CD4-positive, alpha-beta T cell treated with Interferon alpha-2 for 1 hour (primary cell): Measurements from ENCODE around the gene KLF1.
A peak's percentile ranks its signal among the peaks of the same experiment; 100 is the strongest.
"Not testable (repeated sequence)": the region's sequence is repeated elsewhere in the genome, so short reads cannot be mapped to it uniquely, and the experiment has no call there.

Experiments
- DNase-seq, 2 donors: peaks; one replicate each; pipeline ENCODE4 v3.0.0-alpha.2; 2020 to 2022

The KLF1 gene

DNA sequence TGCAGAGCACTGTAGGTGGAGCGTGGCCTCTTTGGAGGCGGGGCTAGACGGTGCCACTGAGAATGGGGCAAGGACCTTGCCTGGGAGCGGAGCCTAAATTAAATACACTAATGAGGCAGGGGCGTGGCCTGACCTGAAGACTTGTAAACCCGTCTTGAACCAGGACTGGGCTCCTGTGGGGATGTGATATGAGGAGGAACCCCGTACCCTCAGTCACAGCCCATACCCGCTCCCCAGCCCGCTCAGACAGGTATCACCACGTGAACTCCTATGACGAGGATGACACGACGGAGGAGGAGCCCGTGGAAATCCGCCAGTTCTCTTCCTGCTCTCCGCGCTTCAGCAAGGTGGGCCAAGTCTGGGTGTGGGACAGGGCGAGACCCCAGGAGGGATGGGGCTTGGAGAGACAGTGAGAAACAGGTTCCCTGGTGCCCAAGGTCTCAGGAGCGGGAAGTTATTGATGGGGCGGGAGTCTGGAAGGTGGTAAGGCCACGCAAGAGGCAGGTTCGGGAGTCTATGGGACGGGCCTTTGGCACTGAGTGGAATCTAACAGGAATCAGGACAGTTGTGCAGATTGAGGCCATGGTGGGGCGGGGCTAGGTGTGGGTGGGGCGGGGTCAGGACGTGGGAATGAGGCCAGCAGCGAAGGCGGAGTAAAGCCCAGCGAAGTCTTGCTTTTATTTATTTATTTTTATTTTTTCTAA is 20.4 kb downstream of the KLF1 start:
- DNase-seq, result no peak

DNA sequence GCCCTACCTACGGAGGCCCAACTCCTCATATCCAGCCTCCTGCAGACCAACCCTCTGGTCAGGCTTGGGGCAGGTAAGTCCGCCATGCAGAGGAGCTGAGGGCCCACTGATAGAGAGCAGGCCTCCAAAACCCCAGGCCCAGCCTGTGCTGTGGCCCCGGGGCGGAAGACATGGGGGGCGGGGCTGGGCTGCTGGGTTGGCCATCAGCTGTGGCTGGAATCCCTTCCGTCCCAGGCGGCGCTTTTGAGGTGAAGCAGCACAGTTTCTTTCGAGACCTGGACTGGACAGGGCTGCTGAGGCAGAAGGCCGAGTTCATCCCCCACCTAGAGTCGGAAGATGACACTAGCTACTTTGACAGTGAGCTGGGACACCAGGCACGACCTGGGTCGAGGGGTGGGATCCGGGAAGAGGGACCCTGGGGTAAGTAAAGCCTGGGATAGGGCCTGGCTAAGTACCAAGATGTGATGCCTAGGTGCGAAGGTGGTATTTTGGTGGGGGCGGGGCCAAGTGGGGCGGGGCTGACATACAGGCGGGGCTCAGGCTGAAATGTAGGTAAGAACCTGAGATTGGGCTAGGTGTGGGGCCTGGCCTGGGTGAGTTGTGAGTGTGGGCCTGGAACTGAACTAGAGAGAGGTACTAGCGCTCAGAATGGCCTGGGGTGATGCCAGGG is 21.1 kb downstream of the KLF1 start:
- DNase-seq, result no peak

DNA sequence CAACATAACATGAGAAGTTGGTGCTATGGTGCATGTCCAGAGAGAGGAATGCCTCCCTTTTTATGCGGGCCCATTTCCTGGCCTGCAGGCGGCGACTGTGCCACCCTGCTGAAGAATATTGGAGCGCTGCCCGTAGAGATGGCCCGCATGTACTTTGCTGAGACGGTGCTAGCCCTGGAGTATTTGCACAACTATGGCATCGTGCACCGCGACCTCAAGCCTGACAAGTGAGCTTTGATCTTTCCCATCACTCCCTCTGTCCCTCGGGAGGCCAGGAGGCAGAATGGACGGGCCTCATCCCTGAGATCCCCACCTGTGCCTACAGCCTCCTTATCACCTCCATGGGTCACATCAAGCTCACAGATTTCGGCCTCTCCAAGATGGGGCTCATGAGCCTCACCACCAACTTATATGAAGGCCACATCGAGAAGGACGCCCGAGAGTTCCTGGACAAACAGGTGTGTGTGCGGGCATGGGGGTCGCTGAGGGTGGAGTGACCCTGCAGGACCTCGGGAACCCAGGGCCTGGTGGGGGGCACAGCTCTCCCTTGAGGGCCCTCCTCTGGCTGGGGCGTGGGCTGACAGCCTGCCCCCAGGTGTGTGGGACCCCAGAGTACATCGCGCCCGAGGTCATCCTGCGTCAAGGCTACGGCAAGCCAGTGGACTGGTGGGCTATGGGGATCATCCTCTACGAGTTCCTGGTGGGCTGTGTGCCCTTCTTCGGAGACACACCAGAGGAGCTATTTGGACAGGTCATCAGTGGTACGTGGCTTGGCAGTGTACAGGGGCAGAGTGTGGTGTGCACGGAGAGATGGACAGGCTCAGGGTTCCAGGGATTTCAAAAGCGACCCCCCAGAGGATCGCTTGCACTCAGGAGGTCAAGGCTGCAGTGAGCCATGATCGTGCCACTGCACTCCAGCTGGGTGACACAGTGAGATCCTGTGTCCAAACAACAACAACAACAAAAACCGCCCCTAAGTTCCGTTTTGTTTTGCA is 22.0 kb downstream of the KLF1 start:
- DNase-seq, result no peak

DNA sequence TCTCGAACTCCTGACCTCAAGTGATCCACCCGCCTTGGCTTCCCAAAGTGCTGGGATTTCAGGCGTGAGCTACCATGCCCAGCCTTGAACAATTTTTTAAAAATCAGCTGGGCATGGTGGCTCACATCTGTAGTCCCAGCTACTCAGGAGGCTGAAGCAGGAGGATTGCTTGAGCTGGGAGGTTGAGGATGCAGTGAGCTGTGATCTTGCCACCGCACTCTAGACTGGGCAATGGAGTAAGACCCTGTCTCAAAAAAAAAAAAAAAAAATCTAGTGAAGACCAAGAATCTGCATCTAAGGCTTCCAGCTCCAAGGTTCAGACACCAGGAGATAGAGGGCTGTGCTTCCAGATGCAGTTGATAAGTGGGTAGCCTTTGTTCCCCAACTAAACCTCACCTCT is 22.9 kb downstream of the KLF1 start:
- no peak for DNase-seq

DNA sequence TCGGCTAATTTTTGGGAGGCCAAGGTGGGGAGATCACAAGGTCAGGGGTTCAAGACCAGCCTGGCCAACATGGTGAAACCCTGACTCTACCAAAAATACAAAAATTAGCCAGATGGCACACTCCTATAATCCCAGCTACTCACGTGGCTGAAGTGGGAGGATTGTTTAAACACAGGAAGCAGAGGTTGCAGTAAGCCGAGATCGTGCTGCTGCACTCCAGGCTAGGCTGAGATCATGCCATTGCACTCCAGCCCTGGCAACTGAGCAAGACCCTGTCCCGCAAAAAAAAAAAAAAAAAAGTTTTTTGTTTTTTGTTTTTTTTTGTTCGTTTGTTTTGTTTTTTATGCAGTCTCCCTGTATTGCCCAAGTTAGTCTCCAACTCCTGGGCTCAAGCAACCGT is 27.5 kb downstream of the KLF1 start:
- DNase-seq, result no peak

DNA sequence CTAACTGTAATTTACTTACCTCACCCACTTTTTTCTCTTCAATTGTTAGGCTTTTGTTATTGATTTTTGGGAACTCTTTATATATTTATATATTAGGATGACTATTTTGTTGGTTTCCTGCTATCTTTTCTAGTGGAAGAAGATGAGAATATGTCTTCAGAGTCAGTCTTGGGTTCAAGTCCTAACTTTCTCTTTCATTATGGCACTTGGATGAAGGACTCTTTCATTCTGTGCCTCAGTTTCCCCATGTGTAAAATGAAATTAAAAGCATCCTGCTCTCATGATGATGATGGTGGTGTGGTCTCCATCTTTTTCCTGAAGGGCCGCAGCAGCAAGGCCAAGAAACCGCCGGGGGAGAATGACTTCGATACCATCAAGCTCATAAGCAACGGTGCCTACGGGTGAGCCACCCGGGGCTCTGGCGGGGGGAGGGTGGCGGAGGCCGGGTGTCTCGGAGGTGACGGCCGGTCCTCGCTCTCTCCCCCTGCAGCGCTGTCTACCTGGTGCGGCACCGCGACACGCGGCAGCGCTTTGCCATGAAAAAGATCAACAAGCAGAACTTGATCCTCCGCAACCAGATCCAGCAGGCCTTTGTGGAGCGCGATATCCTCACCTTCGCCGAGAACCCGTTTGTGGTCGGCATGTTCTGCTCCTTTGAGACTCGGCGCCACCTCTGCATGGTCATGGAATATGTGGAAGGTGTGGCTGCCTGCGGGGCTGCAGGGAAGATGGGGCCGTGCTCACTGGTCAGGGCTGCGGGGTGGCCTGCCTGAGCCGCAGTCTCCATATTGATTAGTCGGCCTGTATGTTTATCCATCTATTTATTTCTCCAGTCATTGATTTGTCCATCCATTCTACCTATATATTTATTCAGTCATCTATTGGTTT is 28.7 kb downstream of the KLF1 start:
- DNase-seq, result no peak

GRCh38 chr19:12856653-12857052 is 30.3 kb downstream of the KLF1 start:
- no peak for DNase-seq

GRCh38 chr19:12847159-12848139 is 39.6 kb downstream of the KLF1 start:
- peak; percentile 79 to 85 for DNase-seq

GRCh38 chr19:12846613-12847012 is 40.4 kb downstream of the KLF1 start:
- DNase-seq, result not testable (repeated sequence)

GRCh38 chr19:12843999-12844732 is 42.8 kb downstream of the KLF1 start:
- DNase-seq, result no peak

DNA sequence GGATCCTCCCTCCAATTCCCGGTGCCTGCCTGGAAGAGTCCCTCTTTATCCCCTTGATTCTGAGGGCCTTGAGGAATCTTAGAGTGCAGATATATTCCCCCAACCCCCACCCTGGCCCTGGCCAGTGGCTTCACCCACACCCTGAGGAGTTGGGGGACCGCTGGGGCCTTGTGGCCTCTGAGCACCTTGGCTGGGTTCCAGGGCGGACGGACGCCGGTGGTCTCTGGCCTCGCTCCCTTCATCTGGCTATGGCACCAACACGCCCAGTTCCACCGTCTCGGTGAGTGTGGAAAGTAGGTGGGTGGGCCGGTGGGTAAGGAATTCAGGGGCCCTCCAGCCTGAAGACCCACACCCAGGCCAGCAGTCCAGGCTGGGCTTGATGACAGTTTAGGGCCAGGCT is 43.7 kb downstream of the KLF1 start:
- DNase-seq, result no peak

DNA sequence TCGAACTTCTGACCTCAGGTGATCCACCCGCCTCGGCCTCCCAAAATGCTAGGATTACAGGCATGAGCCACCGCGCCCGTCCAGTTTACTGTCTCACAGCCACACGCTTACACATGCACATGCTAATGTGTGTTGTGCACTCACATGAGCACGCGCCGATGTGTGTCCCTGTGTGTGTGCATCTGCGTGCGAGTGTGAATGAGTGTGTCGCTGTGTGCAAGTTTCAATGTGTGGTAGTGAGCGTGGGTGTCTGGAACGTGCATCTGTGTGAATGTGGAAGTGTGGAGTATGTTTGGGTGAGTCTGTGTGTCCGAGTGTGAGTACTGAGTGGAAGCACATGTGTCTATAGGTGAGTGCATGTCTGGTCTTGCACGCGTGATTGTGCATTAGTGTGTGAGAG is 44.5 kb downstream of the KLF1 start:
- no peak for DNase-seq

GRCh38 chr19:12841094-12841493 is 45.9 kb downstream of the KLF1 start:
- no peak for DNase-seq

- peak; percentile 23 to 46 for DNase-seq
Measured at GRCh38 chr19:12840091-12841079, 46.6 kb downstream of the KLF1 start.

DNA sequence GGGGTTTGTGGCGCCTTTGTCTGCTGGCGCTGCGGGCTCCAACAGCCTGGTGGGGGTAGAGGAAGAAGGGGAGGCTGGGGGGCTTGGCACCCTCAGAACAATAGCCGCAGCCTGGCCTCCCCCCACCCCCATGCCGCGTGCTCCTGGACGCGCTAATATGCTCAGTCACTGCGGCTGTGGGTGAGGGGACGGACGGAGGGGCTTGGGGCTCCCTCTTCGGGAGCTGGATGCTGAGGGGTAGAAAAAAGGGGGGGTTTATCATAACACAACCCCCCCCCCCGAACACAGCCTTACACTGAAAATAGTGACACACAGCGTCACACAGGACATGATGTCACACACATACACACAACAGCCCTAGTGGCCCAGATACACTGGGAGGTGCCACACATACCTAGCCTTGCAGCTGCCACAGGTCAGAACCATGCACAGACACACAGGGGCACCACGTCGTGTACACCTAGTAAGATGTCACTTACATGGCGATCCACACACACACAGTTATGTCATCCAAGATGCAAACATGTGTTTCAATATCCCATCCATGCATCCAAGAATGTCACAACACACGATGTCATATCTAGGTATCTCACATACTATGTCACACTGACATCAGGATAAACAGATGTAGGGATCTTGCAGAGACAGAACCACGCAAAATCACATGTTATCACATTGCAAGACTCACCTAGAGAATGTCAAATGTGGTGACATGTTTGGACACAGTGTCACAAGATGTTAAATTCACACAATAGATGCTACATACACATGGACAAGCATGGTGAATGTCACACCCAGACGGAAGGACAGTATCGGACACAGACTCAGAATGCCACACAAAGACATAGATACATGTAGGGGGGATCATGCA is 47.9 kb downstream of the KLF1 start:
- DNase-seq, result peak in 1 of 2 donors; percentile 39

DNA sequence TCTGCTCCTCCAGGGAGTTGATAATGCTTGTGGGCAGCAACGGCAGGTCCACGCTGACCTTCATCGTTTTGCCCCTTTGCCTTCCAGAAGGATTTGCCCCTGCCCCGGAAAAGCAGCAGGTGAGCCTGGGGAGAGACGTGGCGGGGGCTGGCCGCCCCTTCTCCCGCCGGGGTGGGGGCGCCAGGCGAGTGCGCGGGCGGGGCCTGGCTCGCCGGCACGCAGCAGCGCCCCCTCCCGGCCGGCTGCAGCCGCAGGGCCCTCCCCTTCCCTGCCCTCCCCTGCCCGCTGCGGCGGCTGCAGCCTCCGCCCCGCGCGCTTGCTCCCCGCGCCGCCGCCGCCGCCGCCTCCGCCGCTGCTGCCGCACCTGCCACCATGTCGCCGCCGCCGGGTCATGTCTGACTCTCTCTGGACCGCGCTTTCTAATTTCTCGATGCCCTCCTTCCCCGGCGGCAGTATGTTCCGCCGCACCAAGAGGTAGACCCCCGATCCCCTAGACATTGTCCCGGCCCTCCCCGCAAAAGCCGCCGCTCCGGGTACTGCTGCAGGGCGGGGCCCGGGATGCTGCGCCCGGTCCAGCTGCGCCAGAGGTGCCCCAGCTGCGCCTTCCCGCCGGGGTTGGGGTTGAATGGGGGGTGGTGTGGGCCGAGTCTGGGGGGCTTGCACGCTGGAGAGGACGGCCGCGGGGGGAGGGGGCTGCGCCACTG is 48.7 kb downstream of the KLF1 start, which contains the start of gene MAST1:
Gene MAST1, plus strand, starts transcription at position 334 of the 704 bp plus-strand sequence. Its CDS starts 58 bp downstream, at position 392.
- peak; percentile 24 to 62 for DNase-seq

- DNase-seq, result no peak
Measured at GRCh38 chr19:12837225-12837624, 49.8 kb downstream of the KLF1 start.
